Upper lobe of right lung (tissue), 1 donor: Measurements from ENCODE around the gene CNTNAP5. TPM values are rescaled to one million over a fixed set of nuclear protein-coding genes. Genes with fewer than 3 reads are reported as not detected.

ENCODE experiments used
- ATAC-seq: fragments of 200-7000 bp; cut with Tn5 transposase; one replicate; pipeline ENCODE4 v1.9.1; 2020; ENCODE audit warnings: mild to moderate bottlenecking, moderate library complexity
- DNase-seq: peaks from one replicate; pipeline ENCODE4 v3.0.0-alpha.2; 2020
- H3K27ac ChIP-seq: fragments of 200-600 bp; one replicate; pipeline ENCODE4 v1.8.0; 2022
- H3K27me3 ChIP-seq: fragments of 200-600 bp; one replicate; pipeline ENCODE4 v1.8.0; 2022; ENCODE audit warnings: mild to moderate bottlenecking
- H3K36me3 ChIP-seq: fragments of 200-600 bp; one replicate; pipeline ENCODE4 v1.8.0; 2022
- H3K4me1 ChIP-seq: fragments of 200-600 bp; one replicate; pipeline ENCODE4 v1.8.0; 2022
- H3K4me3 ChIP-seq: fragments of 200-600 bp; one replicate; pipeline ENCODE4 v1.8.0; 2022; ENCODE audit warnings: mild to moderate bottlenecking
- H3K9me3 ChIP-seq: fragments of 200-600 bp; one replicate; pipeline ENCODE4 v1.8.0; 2022
- CTCF ChIP-seq: fragments of 200-600 bp; IDR thresholded peaks from one replicate; pipeline ENCODE4 v1.8.0; 2022; ENCODE audit warnings: antibody characterized with exemption
- intact Hi-C: fragments of 100-400 bp; cut with DNase I; formaldehyde crosslinking; loops from one replicate; pipeline ENCODE4 v1.11.0; 2022
- total RNA-seq: library from RNA; stranded (reverse); fragmentation: NEBNext Ultra II Directional; extraction: Animal tissue kit (Norgen Biotek cat#: 25700); gene quantifications from one replicate; pipeline ENCODE4 v1.2.1, GENCODE V29; 2021
- donor health status: DM: no; HTN: yes; CAD: no; lungs with severe emphysema.

The CNTNAP5 gene
- total RNA-seq, 1 donor from 2014 or later, result not detected

GRCh38 chr2:124610866-124611265, 585.8 kb downstream of the CNTNAP5 start:
- no peak overlapping the region for H3K4me3 ChIP-seq
- H3K27ac ChIP-seq, result no peak overlapping the region
- DNase-seq (no peak), ATAC-seq (no peak)
- H3K36me3 ChIP-seq, result no peaks in the 10 kb centered on the region
- H3K4me1 ChIP-seq, result no peaks in the 10 kb centered on the region
- no peak for TF ChIP-seq CTCF
- intact Hi-C loops, result no loop called here
- H3K9me3 ChIP-seq, result no peaks in the 10 kb centered on the region
- no peaks in the 10 kb centered on the region for H3K27me3 ChIP-seq

- TF ChIP-seq CTCF, result no peak
- H3K36me3 ChIP-seq, result no peaks in the 10 kb centered on the region
- ATAC-seq (no peak), DNase-seq (no peak)
- H3K4me3 ChIP-seq, result no peak overlapping the region
- intact Hi-C loops, result no loop called here
- no peaks in the 10 kb centered on the region for H3K27me3 ChIP-seq
- H3K4me1 ChIP-seq, result no peaks in the 10 kb centered on the region
- no peak overlapping the region for H3K27ac ChIP-seq
- no peaks in the 10 kb centered on the region for H3K9me3 ChIP-seq
Observed at GRCh38 chr2:124623560-124623959, 598.5 kb downstream of the CNTNAP5 start.

GRCh38 chr2:124625561-124625960, 600.5 kb downstream of the CNTNAP5 start:
- H3K4me1 ChIP-seq, result no peaks in the 10 kb centered on the region
- no peaks in the 10 kb centered on the region for H3K27me3 ChIP-seq
- no peak for TF ChIP-seq CTCF
- ATAC-seq (no peak), DNase-seq (no peak)
- no peaks in the 10 kb centered on the region for H3K9me3 ChIP-seq
- intact Hi-C loops, result no loop called here
- H3K36me3 ChIP-seq, result no peaks in the 10 kb centered on the region
- no peak overlapping the region for H3K4me3 ChIP-seq
- H3K27ac ChIP-seq, result no peak overlapping the region

- Histone ChIP-seq H3K4me3 (no peak overlapping the region), H3K4me1 (no peaks in the 10 kb centered on the region), H3K27ac (no peak overlapping the region), H3K36me3 (no peaks in the 10 kb centered on the region), H3K9me3 (no peaks in the 10 kb centered on the region), H3K27me3 (no peaks in the 10 kb centered on the region)
- TF ChIP-seq CTCF, result no peak
- no peak for DNase-seq
- intact Hi-C loops, result no loop called here
- ATAC-seq, result no peak
Observed at GRCh38 chr2:124626993-124627392, 601.9 kb downstream of the CNTNAP5 start.

- Histone ChIP-seq H3K4me3 (no peak overlapping the region), H3K27me3 (no peaks in the 10 kb centered on the region), H3K9me3 (no peaks in the 10 kb centered on the region), H3K4me1 (no peaks in the 10 kb centered on the region), H3K27ac (no peak overlapping the region), H3K36me3 (no peaks in the 10 kb centered on the region)
- ATAC-seq (no peak), DNase-seq (no peak)
- TF ChIP-seq CTCF, result no peak
- intact Hi-C loops, result no loop called here
Observed at GRCh38 chr2:124633812-124634211, 608.7 kb downstream of the CNTNAP5 start.

- DNase-seq (no peak), ATAC-seq (no peak)
- no peak overlapping the region for H3K4me3 ChIP-seq
- H3K27me3 ChIP-seq, result no peaks in the 10 kb centered on the region
- H3K36me3 ChIP-seq, result no peaks in the 10 kb centered on the region
- no peak overlapping the region for H3K27ac ChIP-seq
- TF ChIP-seq CTCF, result no peak
- no peaks in the 10 kb centered on the region for H3K9me3 ChIP-seq
- H3K4me1 ChIP-seq, result no peaks in the 10 kb centered on the region
- intact Hi-C loops, result no loop called here
Observed at GRCh38 chr2:124639524-124639923, 614.4 kb downstream of the CNTNAP5 start.
